Measurements from ENCODE around the gene CD80. TPM values are rescaled to one million over a fixed set of nuclear protein-coding genes. Genes with fewer than 3 reads are reported as not detected.

The CD80 gene
- total RNA-seq, 1 experiment from 2014 or later, result not detected

DNA sequence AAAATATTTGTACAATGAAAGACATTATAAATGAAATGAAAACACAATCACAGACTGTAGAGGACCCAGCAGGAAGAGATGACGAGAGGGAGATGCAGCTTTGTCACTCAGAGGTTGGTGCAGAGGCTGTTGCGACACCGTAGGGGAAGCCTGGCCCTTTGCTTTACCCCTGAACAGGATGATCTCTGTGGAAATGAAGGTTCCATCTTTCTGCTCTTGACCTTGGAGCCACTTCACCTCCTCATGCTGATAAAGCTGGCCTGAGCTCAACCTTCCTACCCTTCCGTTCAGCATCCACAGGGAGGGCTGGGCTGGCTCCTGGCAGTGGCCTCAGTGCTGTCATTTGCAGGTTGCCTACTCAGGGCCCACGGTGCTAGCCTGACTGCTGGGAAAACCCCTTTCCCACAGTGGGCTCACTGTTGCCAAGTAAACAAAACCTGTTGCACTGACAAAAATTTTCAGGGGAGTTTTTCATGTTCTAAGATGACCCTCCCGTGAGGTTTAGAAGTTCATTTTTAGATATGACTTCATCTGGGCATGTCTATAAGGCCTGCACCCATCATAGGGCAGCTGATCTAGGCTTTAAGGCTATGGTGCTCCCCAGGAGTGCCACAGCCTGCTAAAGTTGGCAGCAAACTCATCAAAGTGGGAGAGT lies 3.0 kb upstream of the CD80 start:
- Histone ChIP-seq H3K79me2 (ENCODE audit: insufficient read depth, low read length) (no peaks in the 10 kb centered on the region), H4K20me1 (ENCODE audit: insufficient read depth) (no peaks in the 10 kb centered on the region), H3K27ac (ENCODE audit: low read depth, low read length) (no peak overlapping the region), H3K36me3 (ENCODE audit: control insufficient read depth in 1 of 2, insufficient read depth in 2 of 2, low read length in 2 of 2) (no peaks in the 10 kb centered on the region), H3K9me3 (ENCODE audit: control insufficient read depth in 1 of 2, insufficient read depth in 1 of 2, low read depth in 1 of 2, low read length in 2 of 2) (no peaks in the 10 kb centered on the region), H3K4me1 (ENCODE audit: control insufficient read depth in 1 of 2, insufficient read depth in 2 of 2, low read length in 2 of 2) (peaks cover 0 to 5% of the 10 kb centered on the region in 2 experiments; a peak in 1 of 4 replicates), H2AFZ (ENCODE audit: low read depth, low read length, poor library complexity, severe bottlenecking) (no peak overlapping the region), H3K27me3 (ENCODE audit: insufficient read depth, low read length) (no peaks in the 10 kb centered on the region), H3K4me3 (replicated peaks in 1 of 2; ENCODE audit: low read depth in 1 of 2, low read length in 2 of 2) (no peak overlapping the region), H3K4me2 (ENCODE audit: low read length) (no peak overlapping the region), H3K9me2 (ENCODE audit: insufficient read depth) (no peaks in the 10 kb centered on the region), H3K9ac (ENCODE audit: low read length) (no peak overlapping the region)
- ChIA-PET RAD21 (ENCODE audit: low non-redundant PET in 1 of 2, low total read pairs in 2 of 2, uncharacterized antibody in 2 of 2, unreplicated experiment in 2 of 2) (no interaction called here), POLR2A (no interaction called here), CTCF (no interaction called here)
- no TSS peak for BruUV-seq (replicated peaks)
- ATAC-seq (no peak), DNase-seq (ENCODE audit: low read depth, low spot score) (no peak)
- intact Hi-C loops (cut with micrococcal nuclease), result no loop called here
- no peak for TF ChIP-seq POLR2AphosphoS5 (IDR thresholded peaks at IDR 0.05; ENCODE audit: low read depth, low read length)
- TF ChIP-seq, protein P1, sequence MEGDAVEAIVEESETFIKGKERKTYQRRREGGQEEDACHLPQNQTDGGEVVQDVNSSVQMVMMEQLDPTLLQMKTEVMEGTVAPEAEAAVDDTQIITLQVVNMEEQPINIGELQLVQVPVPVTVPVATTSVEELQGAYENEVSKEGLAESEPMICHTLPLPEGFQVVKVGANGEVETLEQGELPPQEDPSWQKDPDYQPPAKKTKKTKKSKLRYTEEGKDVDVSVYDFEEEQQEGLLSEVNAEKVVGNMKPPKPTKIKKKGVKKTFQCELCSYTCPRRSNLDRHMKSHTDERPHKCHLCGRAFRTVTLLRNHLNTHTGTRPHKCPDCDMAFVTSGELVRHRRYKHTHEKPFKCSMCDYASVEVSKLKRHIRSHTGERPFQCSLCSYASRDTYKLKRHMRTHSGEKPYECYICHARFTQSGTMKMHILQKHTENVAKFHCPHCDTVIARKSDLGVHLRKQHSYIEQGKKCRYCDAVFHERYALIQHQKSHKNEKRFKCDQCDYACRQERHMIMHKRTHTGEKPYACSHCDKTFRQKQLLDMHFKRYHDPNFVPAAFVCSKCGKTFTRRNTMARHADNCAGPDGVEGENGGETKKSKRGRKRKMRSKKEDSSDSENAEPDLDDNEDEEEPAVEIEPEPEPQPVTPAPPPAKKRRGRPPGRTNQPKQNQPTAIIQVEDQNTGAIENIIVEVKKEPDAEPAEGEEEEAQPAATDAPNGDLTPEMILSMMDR (IDR thresholded peaks at IDR 0.05 in 2 of 3, conservative IDR thresholded peaks at IDR 0.05 in 1 of 3; ENCODE audit: borderline replicate concordance in 1 of 3, insufficient read depth in 1 of 3, low read depth in 2 of 3, low read length in 2 of 3), result no peak
- TF ChIP-seq CEBPB (IDR thresholded peaks at IDR 0.05; ENCODE audit: low read depth), result no peak
- no peak for TF ChIP-seq ATF3 (IDR thresholded peaks at IDR 0.05)
- no peak for TF ChIP-seq POLR2A (IDR thresholded peaks at IDR 0.05; ENCODE audit: borderline replicate concordance, extremely low read depth, insufficient read depth, insufficient read length)
- no peak for TF ChIP-seq TCF7L2 (IDR thresholded peaks at IDR 0.05; ENCODE audit: borderline replicate concordance, extremely low read depth, insufficient read depth, insufficient read length)
- TF ChIP-seq CBX3 (IDR thresholded peaks at IDR 0.05; ENCODE audit: low read depth), result no peak
- TF ChIP-seq, protein P2, sequence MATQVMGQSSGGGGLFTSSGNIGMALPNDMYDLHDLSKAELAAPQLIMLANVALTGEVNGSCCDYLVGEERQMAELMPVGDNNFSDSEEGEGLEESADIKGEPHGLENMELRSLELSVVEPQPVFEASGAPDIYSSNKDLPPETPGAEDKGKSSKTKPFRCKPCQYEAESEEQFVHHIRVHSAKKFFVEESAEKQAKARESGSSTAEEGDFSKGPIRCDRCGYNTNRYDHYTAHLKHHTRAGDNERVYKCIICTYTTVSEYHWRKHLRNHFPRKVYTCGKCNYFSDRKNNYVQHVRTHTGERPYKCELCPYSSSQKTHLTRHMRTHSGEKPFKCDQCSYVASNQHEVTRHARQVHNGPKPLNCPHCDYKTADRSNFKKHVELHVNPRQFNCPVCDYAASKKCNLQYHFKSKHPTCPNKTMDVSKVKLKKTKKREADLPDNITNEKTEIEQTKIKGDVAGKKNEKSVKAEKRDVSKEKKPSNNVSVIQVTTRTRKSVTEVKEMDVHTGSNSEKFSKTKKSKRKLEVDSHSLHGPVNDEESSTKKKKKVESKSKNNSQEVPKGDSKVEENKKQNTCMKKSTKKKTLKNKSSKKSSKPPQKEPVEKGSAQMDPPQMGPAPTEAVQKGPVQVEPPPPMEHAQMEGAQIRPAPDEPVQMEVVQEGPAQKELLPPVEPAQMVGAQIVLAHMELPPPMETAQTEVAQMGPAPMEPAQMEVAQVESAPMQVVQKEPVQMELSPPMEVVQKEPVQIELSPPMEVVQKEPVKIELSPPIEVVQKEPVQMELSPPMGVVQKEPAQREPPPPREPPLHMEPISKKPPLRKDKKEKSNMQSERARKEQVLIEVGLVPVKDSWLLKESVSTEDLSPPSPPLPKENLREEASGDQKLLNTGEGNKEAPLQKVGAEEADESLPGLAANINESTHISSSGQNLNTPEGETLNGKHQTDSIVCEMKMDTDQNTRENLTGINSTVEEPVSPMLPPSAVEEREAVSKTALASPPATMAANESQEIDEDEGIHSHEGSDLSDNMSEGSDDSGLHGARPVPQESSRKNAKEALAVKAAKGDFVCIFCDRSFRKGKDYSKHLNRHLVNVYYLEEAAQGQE (IDR thresholded peaks at IDR 0.05; ENCODE audit: low read depth), result no peak
